Esophagus muscularis mucosa (tissue), 3 donors: ENCODE measurements around the gene GTF2H3.

ENCODE experiments used
- POLR2A ChIP-seq: fragments of 450-650 bp; IDR thresholded peaks from one replicate; pipeline ENCODE4 v1.6.1; 2017; ENCODE audit warnings: antibody characterized with exemption, moderate library complexity, mild to moderate bottlenecking, low read depth
- TF ChIP-seq, protein P1 (sequence below), 3 experiments: fragments of 200-600 bp in 2 of 3; fragments of 450-650 bp in 1 of 3; sonication (generic) in 2 of 3; IDR thresholded peaks; one replicate each; pipeline ENCODE4 v1.5.1; 2017 to 2019; ENCODE audit warnings: antibody characterized with exemption in 3 of 3, mild to moderate bottlenecking in 2 of 3, moderate library complexity in 1 of 3

- TF ChIP-seq, protein P1, sequence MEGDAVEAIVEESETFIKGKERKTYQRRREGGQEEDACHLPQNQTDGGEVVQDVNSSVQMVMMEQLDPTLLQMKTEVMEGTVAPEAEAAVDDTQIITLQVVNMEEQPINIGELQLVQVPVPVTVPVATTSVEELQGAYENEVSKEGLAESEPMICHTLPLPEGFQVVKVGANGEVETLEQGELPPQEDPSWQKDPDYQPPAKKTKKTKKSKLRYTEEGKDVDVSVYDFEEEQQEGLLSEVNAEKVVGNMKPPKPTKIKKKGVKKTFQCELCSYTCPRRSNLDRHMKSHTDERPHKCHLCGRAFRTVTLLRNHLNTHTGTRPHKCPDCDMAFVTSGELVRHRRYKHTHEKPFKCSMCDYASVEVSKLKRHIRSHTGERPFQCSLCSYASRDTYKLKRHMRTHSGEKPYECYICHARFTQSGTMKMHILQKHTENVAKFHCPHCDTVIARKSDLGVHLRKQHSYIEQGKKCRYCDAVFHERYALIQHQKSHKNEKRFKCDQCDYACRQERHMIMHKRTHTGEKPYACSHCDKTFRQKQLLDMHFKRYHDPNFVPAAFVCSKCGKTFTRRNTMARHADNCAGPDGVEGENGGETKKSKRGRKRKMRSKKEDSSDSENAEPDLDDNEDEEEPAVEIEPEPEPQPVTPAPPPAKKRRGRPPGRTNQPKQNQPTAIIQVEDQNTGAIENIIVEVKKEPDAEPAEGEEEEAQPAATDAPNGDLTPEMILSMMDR (IDR thresholded peaks at IDR 0.05) = no peak
- TF ChIP-seq POLR2A = no peak
These were observed 12.2 kb downstream of the GTF2H3 start for GRCh38 chr12:123645878-123646277.
